HG03469 (cell line): ENCODE data around the gene RAB40B.

Experiments used
- ATAC-seq: cut with Tn5 transposase; IDR thresholded peaks from one replicate; pipeline ENCODE4 v1.9.1; 2021; ENCODE audit warnings: mild to moderate bottlenecking, moderate library complexity, moderate number of reproducible peaks; ENCODE audit not compliant: unreplicated experiment

The RAB40B gene

DNA sequence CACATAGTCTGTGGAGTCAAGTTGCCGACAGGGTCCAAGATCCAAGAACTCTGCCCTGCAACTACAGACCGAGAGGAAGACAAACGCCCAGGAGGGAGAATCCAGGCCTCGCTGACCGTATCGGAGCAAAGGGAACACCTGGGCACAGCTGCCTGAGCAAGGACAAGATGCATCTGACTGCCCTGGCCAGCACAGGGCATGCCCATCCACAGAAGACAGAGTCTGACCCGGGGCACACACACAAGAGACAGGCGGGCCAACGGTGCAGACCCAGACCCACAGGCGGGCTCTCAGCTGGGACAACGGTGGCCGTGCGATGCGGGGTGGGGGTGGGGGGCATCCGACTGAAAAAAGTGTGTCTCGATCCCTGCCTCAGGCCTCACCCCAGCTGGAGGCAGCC is 6.2 kb downstream of the RAB40B start:
- no peak for ATAC-seq

- no peak for ATAC-seq
Measured at GRCh38 chr17:82691714-82692113, 6.8 kb downstream of the RAB40B start.

GRCh38 chr17:82690786-82691489 is 7.6 kb downstream of the RAB40B start:
- ATAC-seq, result no peak

DNA sequence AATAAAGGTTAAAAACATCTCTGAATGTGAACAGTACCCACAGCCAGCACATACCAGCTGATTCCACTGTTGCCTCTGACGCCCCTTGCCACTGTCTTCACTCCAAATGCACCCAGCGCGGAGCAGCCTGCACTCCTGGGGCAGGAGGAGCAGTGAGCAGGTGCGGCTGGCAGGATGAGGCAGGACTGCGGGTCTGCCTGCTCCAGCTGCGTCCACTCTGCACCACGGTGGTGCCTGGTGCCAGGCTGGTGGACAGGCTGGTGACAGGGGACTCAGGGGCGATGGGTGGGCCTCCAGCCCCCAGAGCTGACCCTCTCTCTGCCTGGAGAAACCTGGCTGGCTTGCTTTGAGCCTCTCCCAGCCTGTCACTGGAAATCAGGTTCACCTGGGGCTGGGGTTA is 9.4 kb downstream of the RAB40B start:
- ATAC-seq, result no peak

GRCh38 chr17:82687871-82688270 is 10.6 kb downstream of the RAB40B start:
- ATAC-seq, result no peak

GRCh38 chr17:82687375-82687861 is 11.1 kb downstream of the RAB40B start:
- ATAC-seq, result no peak

- ATAC-seq, result no peak
Measured at GRCh38 chr17:82686366-82687324, 11.9 kb downstream of the RAB40B start.

DNA sequence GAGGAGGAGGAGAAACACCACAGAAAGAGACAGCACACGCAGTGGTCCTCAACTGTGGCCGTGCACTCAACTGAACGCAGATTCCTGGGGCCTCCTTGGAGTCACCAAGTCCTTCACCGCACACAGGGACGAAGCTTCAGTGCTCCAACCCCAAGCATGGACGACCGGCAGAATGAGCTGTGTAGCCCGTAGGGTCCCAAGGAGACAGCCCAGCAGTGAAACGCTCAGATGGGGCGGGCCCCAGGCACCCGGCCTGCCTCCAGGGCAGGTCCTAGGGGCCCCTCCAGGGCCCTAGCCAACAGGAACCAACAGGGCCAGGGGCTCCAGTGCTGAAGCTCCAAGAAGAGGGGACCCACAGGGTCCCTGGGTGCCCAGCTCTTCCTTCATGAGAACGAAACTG is 13.2 kb downstream of the RAB40B start:
- ATAC-seq, result no peak

GRCh38 chr17:82684228-82684841 is 14.2 kb downstream of the RAB40B start:
- no peak for ATAC-seq

DNA sequence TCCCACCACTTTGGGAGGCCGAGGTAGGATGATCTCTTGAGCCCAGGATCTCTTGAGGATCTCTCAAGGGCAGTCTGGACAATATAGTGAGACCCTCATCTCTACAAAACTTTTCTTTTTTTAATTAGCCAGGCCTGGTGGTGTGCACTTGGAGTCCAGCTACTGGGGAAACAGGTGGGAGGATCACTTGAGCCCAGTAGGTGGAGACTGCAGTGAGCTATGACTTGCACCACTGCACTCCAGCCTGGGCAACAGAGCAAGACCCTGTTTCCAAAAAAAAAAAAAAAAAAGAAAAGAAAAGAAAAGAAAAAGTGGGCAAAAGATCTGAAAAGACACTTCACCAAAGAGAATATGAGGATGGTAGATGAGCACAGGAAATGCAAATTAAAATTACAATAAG is 15.0 kb downstream of the RAB40B start:
- no peak for ATAC-seq

DNA sequence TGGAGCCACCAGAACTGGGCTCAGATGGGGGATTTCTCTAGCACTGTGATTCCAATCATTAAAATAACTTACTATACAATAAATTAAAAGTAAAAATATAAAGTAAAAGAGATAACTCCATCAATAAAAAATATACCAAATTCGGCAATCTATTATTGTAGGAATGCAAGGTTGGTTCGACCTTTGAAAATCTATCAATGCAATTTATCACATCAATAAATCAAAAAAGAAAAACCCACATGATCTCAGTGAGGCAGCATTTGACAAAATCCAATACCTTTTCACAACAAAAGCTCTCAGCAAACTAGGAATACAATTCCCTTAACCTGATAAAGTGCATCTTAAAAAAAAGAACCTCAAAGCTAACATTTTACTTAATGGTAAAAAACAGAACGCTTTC is 17.0 kb downstream of the RAB40B start:
- no peak for ATAC-seq

GRCh38 chr17:82679586-82680465 is 18.7 kb downstream of the RAB40B start:
- no peak for ATAC-seq

DNA sequence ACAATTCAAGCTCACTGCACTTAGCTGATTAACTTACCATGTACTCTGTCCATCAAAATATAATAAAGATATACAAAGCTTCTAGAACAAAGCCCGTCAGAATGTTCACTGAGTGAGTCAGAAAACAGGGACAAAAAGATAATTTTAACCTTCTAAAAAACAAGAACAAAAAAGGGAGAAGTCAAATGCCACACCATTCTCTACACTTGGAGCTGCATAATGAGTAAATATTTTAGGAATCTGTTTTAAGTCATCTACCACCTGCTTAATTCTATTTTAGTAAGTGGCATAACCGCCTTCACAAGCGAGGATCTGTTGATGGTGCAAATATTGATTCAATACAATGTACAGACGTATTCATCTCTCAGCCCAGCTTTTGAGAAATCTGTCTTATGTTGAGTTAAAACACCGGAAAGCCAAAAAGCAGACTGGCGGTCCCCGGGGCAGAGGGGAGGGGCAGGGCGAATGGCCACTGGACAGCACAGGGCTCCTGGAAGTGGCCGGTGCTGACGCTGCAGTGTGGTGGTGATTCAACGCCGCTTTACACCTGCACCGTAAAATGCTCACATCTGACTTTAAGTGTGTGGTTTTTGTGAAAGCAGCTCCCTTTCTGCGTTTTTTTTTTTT is 20.1 kb downstream of the RAB40B start:
- no peak for ATAC-seq

- ATAC-seq, result no peak
Measured at GRCh38 chr17:82677353-82677925, 21.1 kb downstream of the RAB40B start.

DNA sequence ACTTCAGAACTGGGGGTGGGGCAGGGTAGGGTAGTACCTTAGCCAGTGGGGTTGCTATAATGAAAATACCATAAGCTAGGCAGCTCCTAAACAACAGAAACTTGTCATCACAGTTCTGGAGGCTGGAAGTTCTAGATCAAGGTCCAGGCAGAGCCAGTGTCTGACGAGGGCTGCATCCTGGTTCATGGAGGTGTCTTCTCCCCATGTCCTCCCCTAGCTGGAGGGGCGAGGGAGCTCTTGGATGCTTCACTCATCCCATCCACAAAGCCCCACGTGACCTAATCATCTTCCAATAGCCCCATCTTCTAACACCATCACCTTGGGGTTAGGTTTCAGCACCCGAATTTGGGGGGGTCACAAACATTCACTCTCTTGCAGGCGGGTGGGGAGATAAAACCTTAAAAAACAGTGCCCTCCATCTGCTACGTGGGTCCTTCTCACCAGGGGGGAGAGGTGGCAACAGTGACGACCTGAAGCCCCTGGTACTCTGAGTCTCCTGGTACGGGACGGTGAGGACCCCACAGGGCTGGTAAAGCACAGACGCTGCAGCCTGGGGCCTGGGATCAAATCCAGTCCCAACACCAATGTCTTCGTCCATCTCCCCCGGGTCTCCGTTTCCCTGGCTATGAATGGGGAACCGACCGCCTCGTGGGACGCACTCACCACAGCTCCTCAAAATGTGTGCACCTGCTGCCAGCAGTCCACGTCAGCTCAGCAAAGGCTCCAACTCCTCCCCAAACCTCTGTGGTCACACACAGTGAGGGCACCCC is 22.8 kb downstream of the RAB40B start:
- ATAC-seq, result no peak

DNA sequence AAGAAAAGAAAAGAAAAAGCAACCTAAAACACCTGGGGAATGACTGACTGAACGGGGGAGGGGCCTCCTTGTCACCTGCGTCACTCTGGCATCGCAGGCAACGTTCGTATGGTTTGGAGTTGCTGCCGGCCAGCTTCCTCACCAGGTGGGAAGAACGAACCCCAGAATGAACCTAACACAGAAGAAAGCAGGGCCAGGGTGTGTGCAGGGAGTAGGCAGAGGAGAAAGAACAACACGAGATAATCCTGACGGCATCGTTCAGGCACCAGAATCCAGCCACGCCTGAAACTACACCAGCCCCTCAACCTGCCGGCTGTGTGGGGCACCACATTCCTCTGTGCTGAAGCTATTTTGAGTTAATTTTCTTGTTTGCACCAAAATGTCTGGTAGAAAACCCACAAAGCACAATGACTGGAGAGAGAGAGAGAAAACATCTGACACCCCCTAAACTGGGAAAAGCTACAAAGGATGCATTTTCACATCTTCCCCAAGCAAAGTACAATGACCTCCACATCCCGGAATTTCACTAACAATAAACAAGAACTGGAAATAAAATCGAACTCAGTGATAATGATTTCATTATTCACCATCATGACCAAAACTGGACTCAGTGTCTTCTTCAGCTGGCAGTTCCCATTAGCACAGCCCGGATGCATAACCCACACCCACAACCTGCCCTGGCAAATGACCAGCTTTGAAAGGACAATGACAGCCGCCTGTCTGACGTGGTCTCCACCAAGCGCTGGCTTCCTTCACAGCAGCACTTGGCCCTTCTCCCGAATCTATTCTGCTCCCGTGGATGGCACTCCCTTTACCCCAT is 23.6 kb downstream of the RAB40B start:
- no peak for ATAC-seq

- no peak for ATAC-seq
Measured at GRCh38 chr17:82670661-82671450, 27.6 kb downstream of the RAB40B start.
